Neural cell (in vitro differentiated cells): ENCODE data around the gene RBM25. TPM values are rescaled to one million over a fixed set of nuclear protein-coding genes. Genes with fewer than 3 reads are reported as not detected.
"Not testable (repeated sequence)": the region's sequence is repeated elsewhere in the genome, so short reads cannot be mapped to it uniquely, and the experiment has no call there.

ENCODE experiments used
- H2AFZ ChIP-seq: fragments of 200-600, 300-800 bp; sonication (generic), shearing (Covaris generic); 2 replicates; pipeline ENCODE4 v1.6.0; 2014; ENCODE audit warnings: low read depth, mild to moderate bottlenecking, antibody characterized with exemption, low read length, moderate library complexity
- H3F3A ChIP-seq: fragments of 200-600 bp; shearing (Covaris generic); 2 replicates; pipeline ENCODE4 v1.6.1; 2016; ENCODE audit warnings: mild to moderate bottlenecking, moderate library complexity, mixed read lengths, antibody characterized with exemption, low read length; ENCODE audit not compliant: insufficient read depth, poor library complexity, severe bottlenecking
- H3K27ac ChIP-seq: fragments of 200-600, 300-800 bp; sonication (generic), shearing (Covaris generic); 2 replicates; pipeline ENCODE4 v1.5.1; 2014; ENCODE audit warnings: mild to moderate bottlenecking, low read length, moderate library complexity
- H3K27me3 ChIP-seq: fragments of 300-800, 200-600 bp; sonication (generic), shearing (Covaris generic); 2 replicates; pipeline ENCODE4 v1.6.0; 2014; ENCODE audit warnings: mild to moderate bottlenecking, low read depth, low read length, moderate library complexity; ENCODE audit not compliant: insufficient read depth
- H3K36me3 ChIP-seq: fragments of 300-800, 200-600 bp; sonication (generic), shearing (Covaris generic); 2 replicates; pipeline ENCODE4 v1.5.1; 2014; ENCODE audit warnings: mild to moderate bottlenecking, antibody characterized with exemption, low read length, moderate library complexity; ENCODE audit not compliant: insufficient read depth
- H3K4me2 ChIP-seq: fragments of 300-800, 200-600 bp; sonication (generic), shearing (Covaris generic); 2 replicates; pipeline ENCODE4 v1.6.0; 2014; ENCODE audit warnings: mild to moderate bottlenecking, low read length
- H3K4me3 ChIP-seq: fragments of 300-800, 200-600 bp; sonication (generic), shearing (Covaris generic); 2 replicates; pipeline ENCODE4 v1.5.1; 2014; ENCODE audit warnings: mild to moderate bottlenecking, low read length, moderate library complexity
- H3K79me2 ChIP-seq: fragments of 200-600 bp; shearing (Covaris generic); replicated peaks from 2 replicates; pipeline ENCODE4 v1.6.0; 2014; ENCODE audit warnings: mild to moderate bottlenecking, low read length, moderate library complexity; ENCODE audit not compliant: insufficient read depth
- H3K9ac ChIP-seq: fragments of 300-800, 200-600 bp; sonication (generic), shearing (Covaris generic); 2 replicates; pipeline ENCODE4 v1.6.1; 2016; ENCODE audit warnings: mild to moderate bottlenecking, low read length, mixed read lengths
- H3K9me2 ChIP-seq: fragments of 200-600 bp; shearing (Covaris generic); 2 replicates; pipeline ENCODE4 v1.6.1; 2016; ENCODE audit warnings: mild to moderate bottlenecking, low read length, mixed read lengths; ENCODE audit not compliant: insufficient read depth
- H3K9me3 ChIP-seq: fragments of 200-600, 300-800 bp; sonication (generic), shearing (Covaris generic); 2 replicates; pipeline ENCODE4 v1.6.1; 2016; ENCODE audit warnings: mild to moderate bottlenecking, mixed run types, low read length, moderate library complexity, mixed read lengths
- H4K20me1 ChIP-seq: fragments of 200-600 bp; shearing (Covaris generic); 2 replicates; pipeline ENCODE4 v1.6.1; 2016; ENCODE audit warnings: mild to moderate bottlenecking, mixed run types; ENCODE audit not compliant: insufficient read depth
- EP300 ChIP-seq: fragments of 450-650 bp; conservative IDR thresholded peaks from 2 replicates; pipeline ENCODE4 v1.6.1; 2014; ENCODE audit warnings: antibody characterized with exemption, mild to moderate bottlenecking, moderate library complexity; ENCODE audit not compliant: poor library complexity, severe bottlenecking
- EZH2 ChIP-seq: fragments of 200-600, 300-800 bp; shearing (Covaris generic), sonication (generic); IDR thresholded peaks from 2 replicates; pipeline ENCODE4 v1.6.1; 2014; ENCODE audit warnings: antibody characterized with exemption, low read length, borderline replicate concordance, mild to moderate bottlenecking; ENCODE audit not compliant: insufficient read depth, poor library complexity, severe bottlenecking
- MXI1 ChIP-seq: fragments of 450-650 bp; conservative IDR thresholded peaks from 2 replicates; pipeline ENCODE4 v1.6.1; 2014; ENCODE audit warnings: antibody characterized with exemption, mild to moderate bottlenecking; ENCODE audit not compliant: poor library complexity, severe bottlenecking
- POLR2AphosphoS5 ChIP-seq: IDR thresholded peaks from 2 replicates; pipeline ENCODE4 v1.6.1; 2012
- RAD21 ChIP-seq: fragments of 450-650 bp; conservative IDR thresholded peaks from 2 replicates; pipeline ENCODE4 v1.6.1; 2014; ENCODE audit warnings: antibody characterized with exemption, mild to moderate bottlenecking, moderate library complexity
- SMC3 ChIP-seq: fragments of 450-650 bp; conservative IDR thresholded peaks from 2 replicates; pipeline ENCODE4 v1.6.1; 2014; ENCODE audit warnings: antibody characterized with exemption, mild to moderate bottlenecking, moderate library complexity; ENCODE audit not compliant: poor library complexity
- TAF1 ChIP-seq: IDR thresholded peaks from 2 replicates; pipeline ENCODE4 v1.6.1; 2012; ENCODE audit warnings: low read depth
- polyA plus RNA-seq: library from polyadenylated mRNA; depleted of rRNA; stranded (reverse); fragments of >200 nt; gene quantifications from 2 replicates; pipeline ENCODE4 v1.2.3, GENCODE V29; 2014
- TF ChIP-seq, protein P1 (sequence below): fragments of 450-650 bp; IDR thresholded peaks from 2 replicates; pipeline ENCODE4 v1.5.1; 2014; ENCODE audit warnings: antibody characterized with exemption, mild to moderate bottlenecking, moderate library complexity; ENCODE audit not compliant: poor library complexity, severe bottlenecking
- TF ChIP-seq, protein P2 (sequence below): IDR thresholded peaks from 2 replicates; pipeline ENCODE4 v1.6.1; 2012; ENCODE audit warnings: borderline replicate concordance

Gene RBM25
- polyA plus RNA-seq, 1 donor from 2014 or later = 206 TPM

DNA sequence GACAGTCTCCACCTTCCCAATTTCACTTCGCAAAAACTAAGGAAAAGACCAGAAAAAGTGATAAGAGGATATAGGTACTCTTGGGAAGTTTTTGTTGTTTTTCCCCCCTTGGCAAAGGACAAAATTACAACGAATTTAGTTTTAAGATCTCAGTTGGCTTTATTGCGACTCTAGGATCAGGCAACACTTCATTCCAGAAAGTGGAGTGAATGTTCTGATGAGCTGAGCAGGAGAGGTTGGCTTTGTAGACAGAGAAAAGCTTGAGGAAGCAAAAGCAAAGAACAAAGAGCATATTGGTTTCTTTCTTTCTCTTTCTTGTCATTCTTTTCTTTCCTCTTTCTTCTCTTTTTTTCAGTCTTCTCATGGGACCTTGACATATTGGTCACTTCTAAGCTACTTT, 30.8 kb upstream of the RBM25 start:
- Histone ChIP-seq H3K79me2 (peaks cover 32% of the 10 kb centered on the region), H3K36me3 (no peaks in the 10 kb centered on the region), H3K4me3 (peak overlapping the region; percentile 82), H3K27ac (no peak overlapping the region), H3K9me3 (no peaks in the 10 kb centered on the region), H3F3A (no peaks in the 10 kb centered on the region), H3K27me3 (no peaks in the 10 kb centered on the region), H3K9me2 (no peaks in the 10 kb centered on the region), H4K20me1 (no peaks in the 10 kb centered on the region), H3K9ac (no peak overlapping the region), H3K4me2 (no peak overlapping the region), H2AFZ (no peak overlapping the region)
- TF ChIP-seq EZH2 = no peak
- no peak for TF ChIP-seq TAF1
- TF ChIP-seq SMC3 = no peak
- TF ChIP-seq EP300 = no peak
- TF ChIP-seq, protein P1, sequence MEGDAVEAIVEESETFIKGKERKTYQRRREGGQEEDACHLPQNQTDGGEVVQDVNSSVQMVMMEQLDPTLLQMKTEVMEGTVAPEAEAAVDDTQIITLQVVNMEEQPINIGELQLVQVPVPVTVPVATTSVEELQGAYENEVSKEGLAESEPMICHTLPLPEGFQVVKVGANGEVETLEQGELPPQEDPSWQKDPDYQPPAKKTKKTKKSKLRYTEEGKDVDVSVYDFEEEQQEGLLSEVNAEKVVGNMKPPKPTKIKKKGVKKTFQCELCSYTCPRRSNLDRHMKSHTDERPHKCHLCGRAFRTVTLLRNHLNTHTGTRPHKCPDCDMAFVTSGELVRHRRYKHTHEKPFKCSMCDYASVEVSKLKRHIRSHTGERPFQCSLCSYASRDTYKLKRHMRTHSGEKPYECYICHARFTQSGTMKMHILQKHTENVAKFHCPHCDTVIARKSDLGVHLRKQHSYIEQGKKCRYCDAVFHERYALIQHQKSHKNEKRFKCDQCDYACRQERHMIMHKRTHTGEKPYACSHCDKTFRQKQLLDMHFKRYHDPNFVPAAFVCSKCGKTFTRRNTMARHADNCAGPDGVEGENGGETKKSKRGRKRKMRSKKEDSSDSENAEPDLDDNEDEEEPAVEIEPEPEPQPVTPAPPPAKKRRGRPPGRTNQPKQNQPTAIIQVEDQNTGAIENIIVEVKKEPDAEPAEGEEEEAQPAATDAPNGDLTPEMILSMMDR = no peak
- TF ChIP-seq, protein P2, sequence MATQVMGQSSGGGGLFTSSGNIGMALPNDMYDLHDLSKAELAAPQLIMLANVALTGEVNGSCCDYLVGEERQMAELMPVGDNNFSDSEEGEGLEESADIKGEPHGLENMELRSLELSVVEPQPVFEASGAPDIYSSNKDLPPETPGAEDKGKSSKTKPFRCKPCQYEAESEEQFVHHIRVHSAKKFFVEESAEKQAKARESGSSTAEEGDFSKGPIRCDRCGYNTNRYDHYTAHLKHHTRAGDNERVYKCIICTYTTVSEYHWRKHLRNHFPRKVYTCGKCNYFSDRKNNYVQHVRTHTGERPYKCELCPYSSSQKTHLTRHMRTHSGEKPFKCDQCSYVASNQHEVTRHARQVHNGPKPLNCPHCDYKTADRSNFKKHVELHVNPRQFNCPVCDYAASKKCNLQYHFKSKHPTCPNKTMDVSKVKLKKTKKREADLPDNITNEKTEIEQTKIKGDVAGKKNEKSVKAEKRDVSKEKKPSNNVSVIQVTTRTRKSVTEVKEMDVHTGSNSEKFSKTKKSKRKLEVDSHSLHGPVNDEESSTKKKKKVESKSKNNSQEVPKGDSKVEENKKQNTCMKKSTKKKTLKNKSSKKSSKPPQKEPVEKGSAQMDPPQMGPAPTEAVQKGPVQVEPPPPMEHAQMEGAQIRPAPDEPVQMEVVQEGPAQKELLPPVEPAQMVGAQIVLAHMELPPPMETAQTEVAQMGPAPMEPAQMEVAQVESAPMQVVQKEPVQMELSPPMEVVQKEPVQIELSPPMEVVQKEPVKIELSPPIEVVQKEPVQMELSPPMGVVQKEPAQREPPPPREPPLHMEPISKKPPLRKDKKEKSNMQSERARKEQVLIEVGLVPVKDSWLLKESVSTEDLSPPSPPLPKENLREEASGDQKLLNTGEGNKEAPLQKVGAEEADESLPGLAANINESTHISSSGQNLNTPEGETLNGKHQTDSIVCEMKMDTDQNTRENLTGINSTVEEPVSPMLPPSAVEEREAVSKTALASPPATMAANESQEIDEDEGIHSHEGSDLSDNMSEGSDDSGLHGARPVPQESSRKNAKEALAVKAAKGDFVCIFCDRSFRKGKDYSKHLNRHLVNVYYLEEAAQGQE = no peak
- TF ChIP-seq MXI1 = no peak
- TF ChIP-seq RAD21 = no peak
- TF ChIP-seq POLR2AphosphoS5 = no peak

DNA sequence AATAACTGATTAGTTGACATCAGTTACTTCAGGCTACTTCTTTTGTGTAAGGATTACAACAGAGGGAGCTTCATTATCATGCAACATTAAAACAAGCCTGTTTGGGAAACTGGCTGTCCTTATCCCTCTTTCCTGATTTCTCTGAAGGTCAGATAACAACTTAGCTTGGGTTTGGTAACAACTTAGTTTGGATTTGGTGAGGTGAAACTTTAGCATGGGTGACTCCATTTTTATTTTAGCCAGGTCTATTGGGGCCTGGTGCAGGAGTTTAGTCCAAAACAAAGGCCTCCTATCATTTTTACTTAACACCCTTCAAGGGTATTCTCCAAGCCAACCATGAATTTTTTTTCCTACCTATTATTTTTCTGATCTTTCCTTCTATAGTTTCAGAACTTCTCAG, 30.4 kb upstream of the RBM25 start:
- H3K9ac ChIP-seq = no peak overlapping the region
- no peak overlapping the region for H3K4me2 ChIP-seq
- peaks cover 29% of the 10 kb centered on the region for H3K79me2 ChIP-seq
- no peaks in the 10 kb centered on the region for H4K20me1 ChIP-seq
- TF ChIP-seq SMC3 (no peak), EZH2 (no peak), MXI1 (no peak), EP300 (no peak), RAD21 (no peak), POLR2AphosphoS5 (no peak), TAF1 (no peak)
- TF ChIP-seq, protein P2 = no peak
- TF ChIP-seq, protein P1 = no peak
- no peak overlapping the region for H3K4me3 ChIP-seq
- no peaks in the 10 kb centered on the region for H3K36me3 ChIP-seq
- H3K9me3 ChIP-seq = no peaks in the 10 kb centered on the region
- H3F3A ChIP-seq = no peaks in the 10 kb centered on the region
- no peaks in the 10 kb centered on the region for H3K27me3 ChIP-seq
- H3K27ac ChIP-seq = no peak overlapping the region
- no peaks in the 10 kb centered on the region for H3K9me2 ChIP-seq
- H2AFZ ChIP-seq = no peak overlapping the region

DNA sequence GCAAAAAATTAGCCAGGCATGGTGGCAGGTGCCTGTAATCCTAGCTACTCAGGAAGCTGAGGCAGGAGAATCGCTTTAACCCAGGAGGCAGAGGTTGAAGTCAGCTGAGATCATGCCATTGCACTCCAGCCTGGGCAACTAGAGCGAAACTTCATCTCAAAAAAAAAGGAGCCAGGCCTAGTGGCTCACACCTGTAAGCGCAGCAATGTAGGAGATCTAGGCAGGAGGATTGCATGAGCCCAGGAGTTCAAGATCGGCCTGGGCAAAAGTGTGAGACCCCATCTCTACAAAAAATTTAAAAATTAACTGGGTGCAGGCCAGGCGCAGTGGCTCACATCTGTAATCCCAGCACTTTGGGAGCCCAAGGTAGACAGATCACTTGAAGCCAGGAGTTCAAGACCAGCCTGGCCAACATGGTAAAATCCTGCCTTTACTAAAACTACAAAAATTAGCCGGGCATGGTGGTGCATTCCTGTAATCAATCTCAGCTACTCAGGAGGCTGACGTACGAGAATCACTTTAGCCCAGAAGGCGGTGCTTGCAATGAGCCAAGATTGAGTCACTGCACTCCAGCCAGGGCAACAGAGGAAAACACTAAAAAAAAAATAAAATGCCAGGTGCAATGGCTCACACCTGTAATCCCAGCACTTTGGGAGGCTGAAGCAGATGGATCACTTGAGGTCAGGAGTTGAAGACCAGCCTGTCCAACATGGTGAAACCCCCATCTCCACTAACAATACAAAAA, 21.5 kb upstream of the RBM25 start:
- H3K9ac ChIP-seq, H3K9me3 ChIP-seq, H3K9me2 ChIP-seq, H2AFZ ChIP-seq, H3K36me3 ChIP-seq, H3F3A ChIP-seq, H3K4me3 ChIP-seq, H4K20me1 ChIP-seq, H3K27ac ChIP-seq, H3K79me2 ChIP-seq, H3K4me2 ChIP-seq, H3K27me3 ChIP-seq: not testable (repeated sequence)
